ENCODE results near the gene NRARP.

GRCh38 chr9:137320555-137321384 lies 18.7 kb upstream of the NRARP start:
- TF ChIP-seq, protein P1, sequence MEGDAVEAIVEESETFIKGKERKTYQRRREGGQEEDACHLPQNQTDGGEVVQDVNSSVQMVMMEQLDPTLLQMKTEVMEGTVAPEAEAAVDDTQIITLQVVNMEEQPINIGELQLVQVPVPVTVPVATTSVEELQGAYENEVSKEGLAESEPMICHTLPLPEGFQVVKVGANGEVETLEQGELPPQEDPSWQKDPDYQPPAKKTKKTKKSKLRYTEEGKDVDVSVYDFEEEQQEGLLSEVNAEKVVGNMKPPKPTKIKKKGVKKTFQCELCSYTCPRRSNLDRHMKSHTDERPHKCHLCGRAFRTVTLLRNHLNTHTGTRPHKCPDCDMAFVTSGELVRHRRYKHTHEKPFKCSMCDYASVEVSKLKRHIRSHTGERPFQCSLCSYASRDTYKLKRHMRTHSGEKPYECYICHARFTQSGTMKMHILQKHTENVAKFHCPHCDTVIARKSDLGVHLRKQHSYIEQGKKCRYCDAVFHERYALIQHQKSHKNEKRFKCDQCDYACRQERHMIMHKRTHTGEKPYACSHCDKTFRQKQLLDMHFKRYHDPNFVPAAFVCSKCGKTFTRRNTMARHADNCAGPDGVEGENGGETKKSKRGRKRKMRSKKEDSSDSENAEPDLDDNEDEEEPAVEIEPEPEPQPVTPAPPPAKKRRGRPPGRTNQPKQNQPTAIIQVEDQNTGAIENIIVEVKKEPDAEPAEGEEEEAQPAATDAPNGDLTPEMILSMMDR (IDR thresholded peaks at IDR 0.05): no peak
- no peak for TF ChIP-seq POLR2A (IDR thresholded peaks at IDR 0.05)
- TF ChIP-seq POLR2AphosphoS5 (IDR thresholded peaks at IDR 0.05): no peak
- no peak for TF ChIP-seq EP300 (IDR thresholded peaks at IDR 0.05)

All from upper lobe of left lung (tissue), 4 donors.